K562 (cell line): ENCODE results near the gene FLRT1. TPM values are rescaled to one million over a fixed set of nuclear protein-coding genes. Genes with fewer than 3 reads are reported as not detected.
A peak's percentile ranks its signal among the peaks of the same experiment; 100 is the strongest.

Experiments
- ATAC-seq: fragments of 200-7000 bp; cut with Tn5 transposase; 3 replicates; pipeline ENCODE4 v1.9.1; 2020; ENCODE audit warnings: moderate library complexity
- BruUV-seq: library from RNA; stranded (reverse); fragments of 400-500 nt; replicated peaks from 2 replicates; lab custom pipeline; 2021; lab: Mats Ljungman, UMichigan
- CTCF ChIA-PET: fragments of 300-600 bp; formaldehyde crosslinking; extraction: SDS; loops from one replicate; lab custom pipeline; 2021; ENCODE audit warnings: low intra/inter-chr PET ratio; lab: Yijun Ruan, JAX
- POLR2A ChIA-PET: fragments of 300-600, 350-650 bp; sonication (Branson Sonifier 250); formaldehyde crosslinking; extraction: SDS; loops from one replicate; lab custom pipeline; 2021; ENCODE audit warnings: antibody characterized with exemption, inconsistent platforms; lab: Yijun Ruan, JAX
- DNase-seq, 4 experiments: peaks; one replicate each; pipeline versions ENCODE4 v3.0.0 to v3.0.0-alpha.2; 2011 to 2018; ENCODE audit warnings: low spot score in 3 of 4, mixed read lengths in 3 of 4; ENCODE audit errors: extremely low read depth in 1 of 4
- FAIRE-seq: peaks from 2 replicates; lab custom pipeline; 2011; peaks lifted over from hg19 to GRCh38; lab: Jason Lieb, UNC
- H2AFZ ChIP-seq: 2 replicates; pipeline ENCODE4 v1.6.0; 2011; ENCODE audit warnings: low read depth, low read length, control low read depth, inconsistent platforms
- H3K27ac ChIP-seq: fragments of 200-600 bp; 3 replicates; pipeline ENCODE4 v1.8.0; 2011; ENCODE audit warnings: low read depth, mild to moderate bottlenecking, control low read depth, inconsistent platforms, low read length, moderate library complexity, mixed read lengths; ENCODE audit errors: extremely low read depth
- H3K27me3 ChIP-seq, 2 experiments: fragments of 300-600 bp in 1 of 2; 2 replicates in 1 of 2; 3 replicates in 1 of 2; pipeline versions ENCODE4 v1.6.0 to v1.8.0; 2011; ENCODE audit warnings: inconsistent platforms in 2 of 2, low read length in 2 of 2, mild to moderate bottlenecking in 1 of 2, mixed read lengths in 1 of 2, moderate library complexity in 1 of 2; ENCODE audit not compliant: control insufficient read depth in 2 of 2, insufficient read depth in 2 of 2
- H3K36me3 ChIP-seq: fragments of 300-600 bp; 3 replicates; pipeline ENCODE4 v1.8.0; 2011; ENCODE audit warnings: mild to moderate bottlenecking, low read length, inconsistent platforms; ENCODE audit not compliant: control insufficient read depth, insufficient read depth
- H3K4me1 ChIP-seq, 2 experiments: fragments of 200-600 bp in 1 of 2; replicated peaks in 1 of 2; 2 replicates in 1 of 2; 3 replicates in 1 of 2; pipeline versions ENCODE4 v1.5.1 to v1.8.0; 2011; ENCODE audit warnings: inconsistent platforms in 2 of 2, low read length in 2 of 2, mild to moderate bottlenecking in 1 of 2, mixed read lengths in 1 of 2, moderate library complexity in 1 of 2; ENCODE audit not compliant: control insufficient read depth in 2 of 2, insufficient read depth in 2 of 2
- H3K4me2 ChIP-seq: 2 replicates; pipeline ENCODE4 v1.6.1; 2011; ENCODE audit warnings: low read length, control low read depth, inconsistent platforms, mixed read lengths; ENCODE audit not compliant: insufficient read depth
- H3K4me3 ChIP-seq: fragments of 200-600 bp; sonication (generic), shearing (Covaris generic); 2 replicates; pipeline ENCODE4 v1.5.1; 2016; ENCODE audit warnings: control low read depth, inconsistent platforms
- H3K79me2 ChIP-seq: fragments of 200-600 bp; 3 replicates; pipeline ENCODE4 v1.8.0; 2011; ENCODE audit warnings: low read length, inconsistent platforms; ENCODE audit not compliant: control insufficient read depth, insufficient read depth
- H3K9ac ChIP-seq, 2 experiments: 2 replicates each; pipeline versions ENCODE4 v1.6.0 to v1.6.1; 2011; ENCODE audit warnings: low read depth in 2 of 2, low read length in 2 of 2, control low read depth in 1 of 2, inconsistent platforms in 1 of 2, mild to moderate bottlenecking in 1 of 2, mixed read lengths in 1 of 2; ENCODE audit not compliant: insufficient read depth in 1 of 2
- H3K9me1 ChIP-seq: one replicate; pipeline ENCODE4 v1.6.0; 2011; ENCODE audit warnings: inconsistent platforms, mild to moderate bottlenecking, low read length, moderate library complexity; ENCODE audit not compliant: control insufficient read depth, insufficient read depth
- H3K9me3 ChIP-seq: replicated peaks from 2 replicates; pipeline ENCODE4 v1.5.1; 2011; ENCODE audit warnings: low read depth, low read length, inconsistent platforms; ENCODE audit not compliant: control insufficient read depth, insufficient read depth
- H4K20me1 ChIP-seq: replicated peaks from 2 replicates; pipeline ENCODE4 v1.6.1; 2011; ENCODE audit warnings: low read length, inconsistent platforms, mixed read lengths; ENCODE audit not compliant: control insufficient read depth, insufficient read depth
- ELK1 ChIP-seq: sonication (generic); formaldehyde crosslinking; IDR thresholded peaks from 2 replicates; pipeline ENCODE4 v1.8.1; 2022; ENCODE audit warnings: missing genetic modification reagents
- LEF1 ChIP-seq: fragments of 450-650 bp; IDR thresholded peaks from 2 replicates; pipeline ENCODE4 v1.6.1; 2016; ENCODE audit warnings: mild to moderate bottlenecking
- NCOA2 ChIP-seq, 2 experiments: fragments of 450-650 bp; IDR thresholded peaks; 2 replicates each; pipeline ENCODE4 v1.6.1; 2018; ENCODE audit warnings: mild to moderate bottlenecking in 2 of 2, moderate library complexity in 1 of 2; ENCODE audit not compliant: partially characterized antibody in 2 of 2
- ZNF134 ChIP-seq: fragments of 250-450 bp; sonication (Bioruptor Pico); conservative IDR thresholded peaks from 2 replicates; pipeline ENCODE4 v1.4.0; 2020
- ZNF316 ChIP-seq: fragments of 450-650 bp; IDR thresholded peaks from 2 replicates; pipeline ENCODE4 v1.6.1; 2016
- ZNF347 ChIP-seq: fragments of 450-650 bp; formaldehyde crosslinking; IDR thresholded peaks from 2 replicates; pipeline ENCODE4 v1.4.0; 2020; ENCODE audit warnings: low read depth, mild to moderate bottlenecking, moderate library complexity
- WGBS: fragments of 100-300 bp; shearing (Covaris generic); methylation state at CpG from one replicate; pipeline ENCODE4 v1.1.6; 2016; ENCODE audit warnings: low coverage, mixed read lengths; ENCODE audit not compliant: insufficient coverage; ENCODE audit errors: missing lambda C conversion rate; 5-methylcytosine and 5-hydroxymethylcytosine counted together
- in situ Hi-C: fragments of 300-500 bp; cut with MboI; formaldehyde crosslinking; loops from 4 replicates; pipeline ENCODE4 v1.15.0; 2018; ENCODE audit warnings: inconsistent platforms, mixed read lengths
- intact Hi-C: fragments of 100-400 bp; cut with micrococcal nuclease; formaldehyde crosslinking; loops from 2 replicates; pipeline ENCODE4 v1.14.2; 2022
- polyA plus RNA-seq, 8 experiments: library from polyadenylated mRNA; depleted of rRNA in 4 of 8; stranded (reverse) in 5 of 8; unstranded in 3 of 8; fragments of >200 nt; fragmentation: Nextera tagmentation in 2 of 8; fragmentation: Illumina TruSeq in 1 of 8; extraction: Ambion mirVana in 2 of 8; extraction: Trizol in 1 of 8; gene quantifications; 2 replicates each; pipeline versions ENCODE4 v1.2.1 to v1.2.3, GENCODE V29; 2011 to 2014; ENCODE audit warnings: inconsistent platforms in 1 of 8, missing spikeins in 1 of 8
- total RNA-seq, 7 experiments: library from RNA; depleted of rRNA in 6 of 7; stranded (reverse); fragments of >200 nt in 6 of 7; fragmentation: Illumina TruSeq in 2 of 7; extraction: Trizol in 2 of 7; gene quantifications; 2 replicates each; pipeline versions ENCODE4 v1.2.1 to v1.2.3, GENCODE V29; 2011 to 2021; ENCODE audit warnings: low replicate concordance in 1 of 7
- TF ChIP-seq, protein P1 (sequence below): sonication (generic); formaldehyde crosslinking; IDR thresholded peaks from 2 replicates; pipeline ENCODE4 v1.4.0; 2020; ENCODE audit warnings: mild to moderate bottlenecking, missing genetic modification reagents

The FLRT1 gene
- total and polyA plus RNA-seq, 9 of the 15 experiments (the other 6 are each of a cell fraction or from before 2014, with no cell fraction given) = not detected

DNA sequence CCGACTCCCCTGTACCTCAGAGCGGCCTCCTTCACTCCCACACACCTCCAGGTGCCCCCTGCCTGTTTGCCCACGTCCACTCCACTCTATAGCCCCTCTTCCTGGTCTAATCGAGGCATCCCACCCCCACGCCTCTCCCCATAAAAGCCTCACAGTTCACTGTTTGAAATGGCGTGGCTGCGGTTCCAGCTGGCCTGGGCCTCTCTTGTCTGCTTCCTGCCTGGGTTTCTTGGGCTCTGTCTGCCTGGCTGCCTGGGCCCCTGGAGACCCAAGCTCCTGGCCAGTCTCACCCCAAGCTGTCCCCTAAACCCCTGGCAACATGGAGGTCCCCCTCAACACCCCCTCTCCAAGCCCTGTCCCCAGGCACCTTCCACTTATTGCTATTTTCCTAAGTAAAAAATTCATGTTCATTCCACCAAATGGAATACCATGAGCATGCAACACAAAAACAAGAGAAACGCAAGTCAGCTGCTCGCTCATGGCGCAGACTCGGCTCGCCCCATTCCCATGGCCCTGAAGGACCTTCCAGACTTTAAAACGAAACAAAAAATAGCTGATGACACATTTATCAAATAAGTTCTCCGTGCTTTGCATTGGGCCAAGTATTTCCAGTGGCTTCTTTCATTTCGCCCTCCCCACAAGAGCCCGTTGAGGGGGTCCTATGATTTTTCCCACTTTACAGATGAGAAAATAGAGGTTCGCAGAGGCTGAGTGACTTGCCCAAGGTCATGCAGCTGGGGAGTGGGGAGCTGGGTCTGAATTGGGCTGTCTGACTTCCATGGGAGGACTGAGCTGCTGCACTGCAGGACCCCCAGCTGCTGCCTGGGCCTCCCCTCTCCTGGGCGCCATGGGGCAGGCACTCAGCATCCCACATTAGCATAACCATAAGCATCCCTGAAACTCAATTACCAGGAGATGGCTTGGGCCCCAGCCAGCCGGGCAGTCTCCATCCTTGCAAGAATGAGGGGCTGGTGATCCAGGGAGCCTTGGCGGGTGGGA lies 11.7 kb upstream of the FLRT1 start:
- in situ Hi-C loops = no loop called here
- peaks cover 0 to 4% of the 10 kb centered on the region in 2 experiments; a peak in 1 of 5 replicates for H3K27me3 ChIP-seq
- no peak overlapping the region for H3K4me3 ChIP-seq
- H3K79me2 ChIP-seq = no peaks in the 10 kb centered on the region
- intact Hi-C loops = no loop called here
- FAIRE-seq = no peak
- peaks cover 0 to 39% of the 10 kb centered on the region in 2 experiments; a peak in 2 of 5 replicates for H3K4me1 ChIP-seq
- H3K9me1 ChIP-seq = no peaks in the 10 kb centered on the region
- ChIA-PET POLR2A (interaction anchor here (0.9 to 1.3 kb wide), 4 partner anchors 9 to 16 kb away, joined by 3 to 4 read pairs (median 4); no protein-coding TSS in a partner anchor), CTCF (interaction anchor here (0.6 kb wide), 1 partner anchor 44 kb away, joined by 5 read pairs; no protein-coding TSS in a partner anchor)
- no TSS peak for BruUV-seq
- H3K4me2 ChIP-seq = no peak overlapping the region
- no peaks in the 10 kb centered on the region for H3K36me3 ChIP-seq
- H3K27ac ChIP-seq = no peak overlapping the region
- H2AFZ ChIP-seq = no peak overlapping the region
- H3K9me3 ChIP-seq = no peaks in the 10 kb centered on the region
- H4K20me1 ChIP-seq = peaks cover 61% of the 10 kb centered on the region
- DNase-seq = no peak
- WGBS = 64% methylated on average over 14 of the region's 20 CpGs
- TF ChIP-seq LEF1 = no peak
- peak; percentile 54 for TF ChIP-seq ZNF316
- no peak overlapping the region; a peak in 1 of 4 replicates for H3K9ac ChIP-seq
- no peak for ATAC-seq

DNA sequence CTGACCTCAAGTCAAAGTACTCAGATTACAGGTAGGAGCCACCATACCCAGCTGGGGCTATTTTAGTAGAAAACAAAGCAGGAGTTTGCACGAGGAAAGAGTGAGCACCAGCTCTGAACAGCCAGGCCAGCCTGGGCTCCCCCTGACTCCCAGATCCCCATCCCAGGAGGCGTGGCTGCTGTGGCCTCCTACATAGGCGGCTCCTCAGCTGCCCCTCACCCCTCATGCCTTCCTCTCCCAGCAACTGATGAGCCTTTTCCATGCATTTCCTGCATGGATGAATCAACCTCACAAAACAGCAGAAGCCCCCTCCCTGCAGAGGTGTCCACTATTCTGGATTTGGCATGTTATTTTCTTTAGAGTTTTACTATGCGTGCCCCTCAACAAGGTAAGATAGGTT lies 10.5 kb upstream of the FLRT1 start:
- no peak for TF ChIP-seq ELK1 (CRISPR knock-in tag)
- 0 out of 2 replicates have a peak, but pooled peaks have one; percentile 6 for TF ChIP-seq ZNF134
- no peak for TF ChIP-seq ZNF347 (CRISPR knock-in tag)
- TF ChIP-seq, protein P1, sequence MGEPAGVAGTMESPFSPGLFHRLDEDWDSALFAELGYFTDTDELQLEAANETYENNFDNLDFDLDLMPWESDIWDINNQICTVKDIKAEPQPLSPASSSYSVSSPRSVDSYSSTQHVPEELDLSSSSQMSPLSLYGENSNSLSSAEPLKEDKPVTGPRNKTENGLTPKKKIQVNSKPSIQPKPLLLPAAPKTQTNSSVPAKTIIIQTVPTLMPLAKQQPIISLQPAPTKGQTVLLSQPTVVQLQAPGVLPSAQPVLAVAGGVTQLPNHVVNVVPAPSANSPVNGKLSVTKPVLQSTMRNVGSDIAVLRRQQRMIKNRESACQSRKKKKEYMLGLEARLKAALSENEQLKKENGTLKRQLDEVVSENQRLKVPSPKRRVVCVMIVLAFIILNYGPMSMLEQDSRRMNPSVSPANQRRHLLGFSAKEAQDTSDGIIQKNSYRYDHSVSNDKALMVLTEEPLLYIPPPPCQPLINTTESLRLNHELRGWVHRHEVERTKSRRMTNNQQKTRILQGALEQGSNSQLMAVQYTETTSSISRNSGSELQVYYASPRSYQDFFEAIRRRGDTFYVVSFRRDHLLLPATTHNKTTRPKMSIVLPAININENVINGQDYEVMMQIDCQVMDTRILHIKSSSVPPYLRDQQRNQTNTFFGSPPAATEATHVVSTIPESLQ (CRISPR knock-in tag) = no peak
- no peak for TF ChIP-seq NCOA2 (IDR thresholded peaks at IDR 0.05; ENCODE audit: partially characterized antibody in 2 of 2)
- peaks cover 0 to 42% of the 10 kb centered on the region in 2 experiments; a peak in 2 of 5 replicates for H3K4me1 ChIP-seq
- peaks cover 59% of the 10 kb centered on the region for H4K20me1 ChIP-seq
- peaks cover 0 to 4% of the 10 kb centered on the region in 2 experiments; a peak in 1 of 5 replicates for H3K27me3 ChIP-seq
- H3K9ac ChIP-seq = peak overlapping the region in 1 of 2 experiments; percentile 58; a peak in 2 of 4 replicates
- H2AFZ ChIP-seq = no peak overlapping the region
- WGBS = 61% methylated on average over 4 of the region's 4 CpGs
- H3K9me1 ChIP-seq = no peaks in the 10 kb centered on the region
- POLR2A ChIA-PET = interaction anchor here (0.7 to 1.5 kb wide), 2 partner anchors 9 to 1474 kb away, joined by 3 to 8 read pairs; no protein-coding TSS in a partner anchor
- intact Hi-C loops (no loop called here), in situ Hi-C loops (no loop called here)
- H3K9me3 ChIP-seq = no peaks in the 10 kb centered on the region
- no peak overlapping the region for H3K4me2 ChIP-seq
- no peak for ATAC-seq
- no TSS peak for BruUV-seq
- no peak overlapping the region for H3K4me3 ChIP-seq
- CTCF ChIA-PET = no interaction called here
- no peaks in the 10 kb centered on the region for H3K36me3 ChIP-seq
- no peak for FAIRE-seq
- no peak for DNase-seq
- H3K79me2 ChIP-seq = no peaks in the 10 kb centered on the region
- no peak overlapping the region for H3K27ac ChIP-seq
